Stimulated activated CD4-positive, alpha-beta T cell treated with anti-CD3 and anti-CD28 coated beads, Interleukin-2, amount 100 ng/mL, for 4 hours (primary cell): ENCODE measurements around the gene TMCC1.
"Not testable (repeated sequence)": the region's sequence is repeated elsewhere in the genome, so short reads cannot be mapped to it uniquely, and the experiment has no call there.

Source experiments
- DNase-seq: peaks from one replicate; pipeline ENCODE4 v3.0.0-alpha.2; 2020; ENCODE audit warnings: low read depth

TMCC1 gene

GRCh38 chr3:129773691-129774663, 119.5 kb downstream of the TMCC1 start:
- DNase-seq: no peak

GRCh38 chr3:129770604-129771003, 122.9 kb downstream of the TMCC1 start:
- no peak for DNase-seq

- no peak for DNase-seq
These were observed 123.9 kb downstream of the TMCC1 start for GRCh38 chr3:129769616-129770015.

GRCh38 chr3:129768728-129769127, 124.8 kb downstream of the TMCC1 start:
- DNase-seq: no peak

GRCh38 chr3:129766135-129766534, 127.4 kb downstream of the TMCC1 start:
- DNase-seq: no peak

- no peak for DNase-seq
These were observed 129.4 kb downstream of the TMCC1 start for GRCh38 chr3:129764090-129764489.

- DNase-seq: no peak
These were observed 134.7 kb downstream of the TMCC1 start for GRCh38 chr3:129758785-129759320.

GRCh38 chr3:129758306-129758705, 135.2 kb downstream of the TMCC1 start:
- DNase-seq: no peak

- no peak for DNase-seq
These were observed 136.6 kb downstream of the TMCC1 start for GRCh38 chr3:129756871-129757270.

GRCh38 chr3:129751105-129751504, 142.4 kb downstream of the TMCC1 start:
- DNase-seq: not testable (repeated sequence)

- no peak for DNase-seq
These were observed 143.8 kb downstream of the TMCC1 start for GRCh38 chr3:129749692-129750091.

GRCh38 chr3:129747992-129748391, 145.5 kb downstream of the TMCC1 start:
- DNase-seq: no peak

GRCh38 chr3:129747136-129747535, 146.4 kb downstream of the TMCC1 start:
- DNase-seq: no peak

- DNase-seq: no peak
These were observed 146.9 kb downstream of the TMCC1 start for GRCh38 chr3:129746629-129747028.

- DNase-seq: no peak
These were observed 148.3 kb downstream of the TMCC1 start for GRCh38 chr3:129745253-129745652.

- DNase-seq: no peak
These were observed 151.7 kb downstream of the TMCC1 start for GRCh38 chr3:129741794-129742193.

GRCh38 chr3:129740090-129740489, 153.4 kb downstream of the TMCC1 start:
- no peak for DNase-seq

- no peak for DNase-seq
These were observed 153.9 kb downstream of the TMCC1 start for GRCh38 chr3:129739634-129740033.

GRCh38 chr3:129738172-129738571, 155.3 kb downstream of the TMCC1 start:
- no peak for DNase-seq

GRCh38 chr3:129736070-129736469, 157.4 kb downstream of the TMCC1 start:
- DNase-seq: no peak

GRCh38 chr3:129735638-129736037, 157.9 kb downstream of the TMCC1 start:
- no peak for DNase-seq

- DNase-seq: no peak
These were observed 159.1 kb downstream of the TMCC1 start for GRCh38 chr3:129734449-129734848.

GRCh38 chr3:129732200-129732876, 161.2 kb downstream of the TMCC1 start:
- DNase-seq: no peak
